Measurements from ENCODE around the gene AGO4.

The AGO4 gene

DNA sequence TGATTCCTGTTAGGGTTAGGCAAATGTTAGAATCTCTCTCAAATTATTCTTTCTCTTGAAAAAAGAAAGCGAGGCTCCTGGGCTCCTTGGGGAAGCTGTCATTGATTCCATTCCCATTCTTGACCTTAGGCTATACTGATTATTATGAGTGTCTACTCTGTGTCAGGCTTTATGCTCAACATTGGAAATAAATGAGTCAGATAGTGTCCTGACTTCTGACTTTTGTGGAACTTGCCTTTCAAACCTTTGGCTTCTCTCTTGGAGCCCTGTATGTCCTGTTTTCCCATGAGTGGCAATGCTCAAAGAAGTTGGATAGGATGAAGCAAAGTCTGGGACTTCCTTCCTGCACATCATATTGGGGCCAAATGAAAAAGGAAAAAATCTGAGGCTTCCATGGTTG is 86.8 kb downstream of the AGO4 start:
- DNase-seq (ENCODE audit: low read depth) = no peak

DNA sequence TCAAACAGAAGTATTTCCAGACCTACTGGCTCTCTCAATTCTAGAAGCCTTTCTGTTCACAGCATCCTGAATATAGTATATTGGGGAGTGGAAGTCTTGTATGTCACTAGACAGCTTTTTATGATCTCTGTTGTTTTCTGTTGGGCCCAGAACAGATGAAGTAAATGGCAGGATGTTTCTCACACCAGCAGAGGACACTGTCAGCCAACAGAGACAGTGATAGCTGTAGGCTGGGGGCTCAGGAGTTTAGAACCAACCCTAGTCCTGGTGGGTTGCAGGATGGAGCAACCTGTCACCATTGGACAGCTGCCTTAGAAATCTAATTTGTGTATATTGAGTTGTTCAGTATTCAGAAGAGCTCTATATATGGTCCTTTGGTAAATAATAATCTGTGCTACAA is 92.1 kb downstream of the AGO4 start:
- DNase-seq (ENCODE audit: low read depth) = no peak

DNA sequence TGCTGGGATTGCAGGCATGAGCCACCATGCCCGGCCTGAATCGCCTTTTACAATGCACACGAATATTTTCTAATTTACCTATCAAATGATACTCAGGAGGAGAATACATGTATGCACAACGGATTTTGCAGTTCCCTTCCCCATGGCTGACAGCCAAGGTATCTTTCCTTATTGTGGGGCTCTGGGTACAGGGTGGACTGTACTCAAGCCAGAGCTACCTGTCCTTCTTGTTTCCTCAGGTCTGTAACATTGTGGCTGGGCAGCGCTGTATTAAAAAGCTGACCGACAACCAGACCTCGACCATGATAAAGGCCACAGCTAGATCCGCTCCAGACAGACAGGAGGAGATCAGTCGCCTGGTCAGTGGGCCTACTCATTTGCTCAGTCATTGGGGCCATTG is 93.4 kb downstream of the AGO4 start:
- DNase-seq (ENCODE audit: low read depth) = no peak

DNA sequence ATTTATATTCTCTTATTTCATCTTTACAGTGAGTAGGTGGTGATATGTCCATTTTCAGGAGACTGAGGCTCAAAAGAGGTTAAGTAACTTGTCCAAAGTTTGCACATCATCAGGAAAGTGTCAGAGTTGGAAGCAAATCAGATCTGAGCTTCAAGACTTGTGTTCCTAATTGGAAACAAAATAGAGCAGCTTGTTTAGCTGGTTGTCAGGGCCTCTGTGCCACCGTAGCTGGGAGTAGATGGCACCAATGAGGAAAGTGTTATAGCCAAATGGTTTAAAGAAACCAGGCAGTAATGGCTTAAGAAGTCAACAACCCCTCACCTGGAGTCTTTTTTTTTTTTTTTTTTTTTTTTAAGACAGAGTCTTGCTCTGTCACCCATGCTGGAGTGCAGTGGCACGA is 94.9 kb downstream of the AGO4 start:
- no peak for DNase-seq (ENCODE audit: low read depth)

Data from GM04503 (cell line).